Placental epithelial cell (primary cell): ENCODE data around the gene UCN2. TPM values are rescaled to one million over a fixed set of nuclear protein-coding genes. Genes with fewer than 3 reads are reported as not detected.

Experiments used
- small RNA-seq: library from RNA; depleted of rRNA; stranded (forward); fragments of <200 nt; gene quantifications from one replicate; pipeline ENCODE3, GENCODE V24; 2012
- total RNA-seq: library from RNA; depleted of rRNA; stranded (reverse); fragments of >200 nt; gene quantifications from 2 replicates; pipeline ENCODE4 v1.2.3, GENCODE V29; 2012

UCN2 gene
- total RNA-seq: 61.6 and 106 TPM in 2 replicates

GRCh38 chr3:48563382-48563918 lies at the start of gene UCN2:
UCN2 (minus strand) TSS chr3:48563781; CDS start chr3:48563124, 657 bp downstream.

GRCh38 chr3:48609088-48610005 lies 45.8 kb upstream of the UCN2 start, which contains the start of gene UQCRC1:
UQCRC1 (minus strand) TSS chr3:48609646; CDS start chr3:48609620, 26 bp downstream.

GRCh38 chr3:48595075-48595525 lies 31.5 kb upstream of the UCN2 start, which contains the start of gene COL7A1:
COL7A1 (minus strand) TSS chr3:48595329; CDS start chr3:48595159, 170 bp downstream.

GRCh38 chr3:48556796-48557626 lies 6.6 kb downstream of the UCN2 start, which contains the start of gene PFKFB4:
PFKFB4 (minus strand) TSS chr3:48556803; CDS start chr3:48556777, 26 bp downstream.

Small RNAs within 50 kb of the gene (small RNA-seq; reads per million reads assigned to genes)
- gene MIR6823: 2.0 reads per million, percentile 78 among the genes with 10 or more reads in this experiment

Other genes with a start within 250 kb of the UCN2 start
- not detected in 2 replicates for gene SPINK8, start 230.1 kb downstream of the UCN2 start, total RNA-seq
- under 0.01 TPM in 1 of 2 replicates, not detected in the other for gene FBXW12, start 191.6 kb downstream of the UCN2 start, total RNA-seq
- 52.4 and 100 TPM in 2 replicates for gene PLXNB1, start 133.7 kb downstream of the UCN2 start, total RNA-seq
- 20.4 and 28.6 TPM in 2 replicates for gene CCDC51, start 123.7 kb downstream of the UCN2 start, total RNA-seq
- gene TMA7, start 123.5 kb downstream of the UCN2 start, total RNA-seq: 123 and 182 TPM in 2 replicates
- gene ATRIP, start 117.0 kb downstream of the UCN2 start, total RNA-seq: 5.7 and 7.1 TPM in 2 replicates
- gene SHISA5, start 59.6 kb downstream of the UCN2 start, total RNA-seq: 93.0 and 94.6 TPM in 2 replicates
- gene PFKFB4, start 7.0 kb downstream of the UCN2 start, total RNA-seq: 87.2 and 116 TPM in 2 replicates
- gene COL7A1, start 31.5 kb upstream of the UCN2 start, total RNA-seq: 678 and 886 TPM in 2 replicates
- 380 and 765 TPM in 2 replicates for gene UQCRC1, start 45.9 kb upstream of the UCN2 start, total RNA-seq
- 0.39 TPM in 1 of 2 replicates, not detected in the other for gene TMEM89, start 58.0 kb upstream of the UCN2 start, total RNA-seq
- gene SLC26A6, start 71.7 kb upstream of the UCN2 start, total RNA-seq: 44.0 and 52.7 TPM in 2 replicates
- gene CELSR3, start 99.1 kb upstream of the UCN2 start, total RNA-seq: 1.6 and 2.4 TPM in 2 replicates
- 11.4 and 15.3 TPM in 2 replicates for gene NCKIPSD, start 122.1 kb upstream of the UCN2 start, total RNA-seq
- gene IP6K2, start 153.4 kb upstream of the UCN2 start, total RNA-seq: 69.5 and 105 TPM in 2 replicates